ENCODE results near the gene UBL4A.

The UBL4A gene

DNA sequence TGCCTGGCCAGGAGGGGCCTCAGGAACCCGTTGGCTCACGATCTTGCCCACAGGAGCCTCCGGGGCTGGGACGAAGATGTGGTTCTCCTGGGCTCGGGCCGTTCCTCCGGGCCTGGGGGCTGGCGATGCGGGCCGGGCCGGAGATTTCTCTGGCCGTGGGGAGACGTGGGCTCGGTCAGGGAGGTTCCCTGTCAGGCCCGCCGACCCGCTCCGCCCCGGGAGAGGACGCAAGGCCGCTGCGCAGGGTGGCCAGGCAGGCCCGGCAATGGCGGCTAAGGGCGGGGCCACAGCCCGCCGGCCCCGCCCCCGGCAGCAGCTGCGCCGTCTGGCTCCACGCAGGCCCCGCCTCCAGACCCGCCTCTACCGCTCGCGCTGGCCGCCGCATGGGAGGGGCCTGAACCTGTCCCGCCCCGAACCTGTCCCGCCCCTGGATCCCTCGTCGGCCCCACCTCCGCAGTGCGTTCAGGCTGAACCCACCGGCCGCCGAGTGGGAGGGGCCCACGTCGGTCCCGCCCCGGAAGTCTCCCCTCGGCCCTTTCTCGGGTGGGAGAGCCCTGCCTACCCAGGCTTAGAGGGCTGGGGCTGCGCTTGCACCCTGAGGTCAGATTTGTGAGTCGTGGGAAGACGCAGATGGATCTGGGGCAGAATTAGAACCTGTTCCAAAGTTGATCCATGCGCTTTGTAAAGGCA is 29.7 kb upstream of the UBL4A start, which contains the start of gene FAM3A:
TSS of gene FAM3A (minus strand) at position 267 of the 690 bp plus-strand sequence. CDS start 460 bp downstream, outside the sequence.
- H3K23ac ChIP-seq (ENCODE audit: low read depth, low read length, poor library complexity): no peak within 1 kb of the TSS
- H3K4me1 ChIP-seq (ENCODE audit: control insufficient read depth in 2 of 2, insufficient read depth in 1 of 2, low read depth in 1 of 2, low read length in 2 of 2): peaks cover 5 to 10% of the 10 kb centered on the region in 2 donors
- peak within 1 kb of the TSS; percentile 39 for H2BK5ac ChIP-seq (ENCODE audit: low read length)
- peak within 1 kb of the TSS; percentile 77 for H3K4me2 ChIP-seq (ENCODE audit: insufficient read depth, low read length, poor library complexity, severe bottlenecking)
- H2BK120ac ChIP-seq (ENCODE audit: low read depth, low read length): no peak within 1 kb of the TSS
- H3K9ac ChIP-seq (ENCODE audit: low read depth, low read length, poor library complexity): peak within 1 kb of the TSS; percentile 72
- H3K9me3 ChIP-seq (replicated peaks in 1 of 2; ENCODE audit: control insufficient read depth in 2 of 2, insufficient read depth in 1 of 2, low read depth in 1 of 2, low read length in 2 of 2): no peaks in the 10 kb centered on the region
- no peak within 1 kb of the TSS for H3K14ac ChIP-seq (ENCODE audit: low read length)
- H3K36me3 ChIP-seq (replicated peaks in 1 of 2; ENCODE audit: control insufficient read depth in 2 of 2, insufficient read depth in 2 of 2, low read length in 2 of 2): peaks cover 0 to 1% of the 10 kb centered on the region in 2 donors
- H2BK12ac ChIP-seq (ENCODE audit: low read length): no peak within 1 kb of the TSS
- H4K91ac ChIP-seq (ENCODE audit: low read depth, low read length, poor library complexity): no peak within 1 kb of the TSS
- no peaks in the 10 kb centered on the region for H3K27me3 ChIP-seq (ENCODE audit: control insufficient read depth in 3 of 3, insufficient read depth in 3 of 3, low read depth in 1 of 3, low read length in 3 of 3)
- no peak within 1 kb of the TSS for H4K8ac ChIP-seq (ENCODE audit: low read depth, low read length)
- no CpG with 5 or more reads among the region's 59 CpGs for WGBS, 2 donors (ENCODE audit: extremely low coverage in 2 of 2, insufficient read length in 2 of 2, insufficient replicate concordance in 1 of 2)
- peak within 1 kb of the TSS; percentile 83 for H3K18ac ChIP-seq (ENCODE audit: low read length)
- no peak within 1 kb of the TSS for H2AK5ac ChIP-seq (ENCODE audit: low read depth, low read length)
- peak within 1 kb of the TSS; percentile 84 for H3K27ac ChIP-seq (replicated peaks; ENCODE audit: low read length)
- peak within 1 kb of the TSS; percentile 70 to 91 for H3K4me3 ChIP-seq (ENCODE audit: low read length in 2 of 2)
- H2AFZ ChIP-seq (ENCODE audit: low read length): peak within 1 kb of the TSS; percentile 88
- no peak within 1 kb of the TSS for H2BK15ac ChIP-seq (ENCODE audit: low read length)
- no peaks in the 10 kb centered on the region for H3K79me1 ChIP-seq (ENCODE audit: low read depth, low read length)
- DNase-seq (ENCODE audit: low spot score): peak; percentile 77
- peak within 1 kb of the TSS; percentile 53 for H3K4ac ChIP-seq (ENCODE audit: low read length)

DNA sequence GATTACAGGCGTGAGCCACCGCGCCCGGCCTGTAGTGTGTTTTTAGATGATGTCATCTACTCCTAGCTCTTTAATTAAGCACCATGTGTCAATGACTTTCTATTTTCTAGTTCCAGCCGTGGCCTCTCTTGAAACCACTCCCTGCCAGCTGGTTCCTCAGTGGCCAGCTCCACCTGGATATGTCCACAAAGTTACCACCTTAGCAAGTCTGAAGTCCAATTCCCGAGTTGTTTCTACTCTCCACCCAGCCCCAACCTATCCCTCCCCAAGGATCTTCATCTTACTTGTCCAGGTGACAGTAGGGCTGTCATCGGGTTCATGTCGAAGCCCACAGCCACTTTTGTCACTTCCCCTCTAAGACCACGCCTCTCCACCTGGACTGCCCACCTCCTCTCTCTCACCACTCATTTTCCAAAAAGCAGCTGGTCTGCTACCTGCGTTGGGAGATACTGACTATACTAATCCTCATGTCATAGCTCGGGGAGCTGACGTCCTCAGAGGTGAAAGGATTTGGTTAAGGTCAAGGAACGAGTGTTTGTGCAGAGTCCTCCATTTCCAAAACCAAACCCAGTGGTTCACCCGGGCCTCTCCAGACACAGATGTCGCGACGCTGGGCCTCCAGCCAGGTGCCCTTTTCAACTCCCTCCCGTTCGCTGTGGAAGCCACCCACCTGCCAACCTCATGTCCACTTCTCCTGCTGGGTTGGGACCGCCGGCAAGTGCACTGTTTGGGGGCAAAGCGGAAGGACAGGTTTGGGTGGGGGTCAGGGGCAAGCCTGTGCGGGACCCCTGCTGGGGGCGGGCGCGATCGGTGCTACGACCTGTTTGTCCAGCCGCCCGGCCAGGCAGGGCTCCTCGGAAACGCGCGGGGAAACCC is 28.9 kb upstream of the UBL4A start:
- H3K36me3 ChIP-seq (replicated peaks in 1 of 2; ENCODE audit: control insufficient read depth in 2 of 2, insufficient read depth in 2 of 2, low read length in 2 of 2): peaks cover 0 to 4% of the 10 kb centered on the region in 2 donors
- H3K27ac ChIP-seq (replicated peaks; ENCODE audit: low read length): no peak overlapping the region
- H3K4me3 ChIP-seq (ENCODE audit: low read length in 2 of 2): peak overlapping the region; percentile 68 to 91
- H4K8ac ChIP-seq (ENCODE audit: low read depth, low read length): no peak overlapping the region
- no peak for DNase-seq (ENCODE audit: low spot score)
- no peak overlapping the region for H2BK15ac ChIP-seq (ENCODE audit: low read length)
- no peaks in the 10 kb centered on the region for H3K79me1 ChIP-seq (ENCODE audit: low read depth, low read length)
- WGBS, 2 donors (ENCODE audit: extremely low coverage in 2 of 2, insufficient read length in 2 of 2, insufficient replicate concordance in 1 of 2): no CpG with 5 or more reads among the region's 34 CpGs
- H3K27me3 ChIP-seq (ENCODE audit: control insufficient read depth in 3 of 3, insufficient read depth in 3 of 3, low read depth in 1 of 3, low read length in 3 of 3): no peaks in the 10 kb centered on the region
- no peak overlapping the region for H2AK5ac ChIP-seq (ENCODE audit: low read depth, low read length)
- H2BK120ac ChIP-seq (ENCODE audit: low read depth, low read length): no peak overlapping the region
- no peak overlapping the region for H3K18ac ChIP-seq (ENCODE audit: low read length)
- H3K4ac ChIP-seq (ENCODE audit: low read length): peak overlapping the region; percentile 53
- H2BK12ac ChIP-seq (ENCODE audit: low read length): no peak overlapping the region
- H4K91ac ChIP-seq (ENCODE audit: low read depth, low read length, poor library complexity): no peak overlapping the region
- no peak overlapping the region for H3K23ac ChIP-seq (ENCODE audit: low read depth, low read length, poor library complexity)
- no peak overlapping the region for H3K14ac ChIP-seq (ENCODE audit: low read length)
- H3K4me2 ChIP-seq (ENCODE audit: insufficient read depth, low read length, poor library complexity, severe bottlenecking): peak overlapping the region; percentile 77
- peak overlapping the region; percentile 88 for H2AFZ ChIP-seq (ENCODE audit: low read length)
- H3K9ac ChIP-seq (ENCODE audit: low read depth, low read length, poor library complexity): peak overlapping the region; percentile 60
- H3K9me3 ChIP-seq (replicated peaks in 1 of 2; ENCODE audit: control insufficient read depth in 2 of 2, insufficient read depth in 1 of 2, low read depth in 1 of 2, low read length in 2 of 2): no peaks in the 10 kb centered on the region
- no peak overlapping the region for H2BK5ac ChIP-seq (ENCODE audit: low read length)
- H3K4me1 ChIP-seq (ENCODE audit: control insufficient read depth in 2 of 2, insufficient read depth in 1 of 2, low read depth in 1 of 2, low read length in 2 of 2): peaks cover 5 to 10% of the 10 kb centered on the region in 2 donors

DNA sequence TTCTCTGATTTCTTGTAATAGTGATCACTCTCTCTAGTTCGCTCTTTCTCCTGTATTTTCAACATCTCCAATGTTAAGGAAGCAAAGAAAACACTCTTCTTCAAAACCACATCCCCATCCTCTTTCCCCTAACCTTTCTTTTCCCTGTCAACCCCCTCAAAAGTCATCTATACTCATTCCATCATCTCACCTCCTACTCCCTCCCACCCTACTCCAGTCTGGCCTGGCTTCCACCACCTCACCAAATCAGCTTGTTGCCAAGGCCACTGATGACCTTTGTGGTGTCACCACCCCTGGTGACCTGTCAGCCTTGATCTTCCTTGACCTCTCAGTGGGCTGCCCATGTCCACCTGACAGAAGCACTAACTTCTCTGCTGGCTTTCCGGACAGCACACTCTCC is 27.3 kb upstream of the UBL4A start:
- Histone ChIP-seq H2BK12ac (ENCODE audit: low read length) (no peak overlapping the region), H3K9me3 (replicated peaks in 1 of 2; ENCODE audit: control insufficient read depth in 2 of 2, insufficient read depth in 1 of 2, low read depth in 1 of 2, low read length in 2 of 2) (no peaks in the 10 kb centered on the region), H3K18ac (ENCODE audit: low read length) (no peak overlapping the region), H3K36me3 (replicated peaks in 1 of 2; ENCODE audit: control insufficient read depth in 2 of 2, insufficient read depth in 2 of 2, low read length in 2 of 2) (peaks cover 0 to 8% of the 10 kb centered on the region in 2 donors), H2AFZ (ENCODE audit: low read length) (no peak overlapping the region), H4K8ac (ENCODE audit: low read depth, low read length) (no peak overlapping the region), H2BK5ac (ENCODE audit: low read length) (no peak overlapping the region), H3K4me1 (ENCODE audit: control insufficient read depth in 2 of 2, insufficient read depth in 1 of 2, low read depth in 1 of 2, low read length in 2 of 2) (peaks cover 5 to 10% of the 10 kb centered on the region in 2 donors), H3K27me3 (ENCODE audit: control insufficient read depth in 3 of 3, insufficient read depth in 3 of 3, low read depth in 1 of 3, low read length in 3 of 3) (no peaks in the 10 kb centered on the region), H3K27ac (replicated peaks; ENCODE audit: low read length) (no peak overlapping the region), H3K4ac (ENCODE audit: low read length) (no peak overlapping the region), H2BK15ac (ENCODE audit: low read length) (no peak overlapping the region), H3K79me1 (ENCODE audit: low read depth, low read length) (no peaks in the 10 kb centered on the region), H3K23ac (ENCODE audit: low read depth, low read length, poor library complexity) (no peak overlapping the region), H3K4me2 (ENCODE audit: insufficient read depth, low read length, poor library complexity, severe bottlenecking) (no peak overlapping the region), H3K4me3 (ENCODE audit: low read length in 2 of 2) (no peak overlapping the region), H3K14ac (ENCODE audit: low read length) (no peak overlapping the region), H4K91ac (ENCODE audit: low read depth, low read length, poor library complexity) (no peak overlapping the region), H3K9ac (ENCODE audit: low read depth, low read length, poor library complexity) (no peak overlapping the region), H2BK120ac (ENCODE audit: low read depth, low read length) (no peak overlapping the region), H2AK5ac (ENCODE audit: low read depth, low read length) (no peak overlapping the region)
- no peak for DNase-seq (ENCODE audit: low spot score)
- WGBS, 2 donors (ENCODE audit: extremely low coverage in 2 of 2, insufficient read length in 2 of 2, insufficient replicate concordance in 1 of 2): no CpG with 5 or more reads among the region's 2 CpGs
